HepG2 (cell line): ENCODE data around the gene RNASE7. TPM values are rescaled to one million over a fixed set of nuclear protein-coding genes. Genes with fewer than 3 reads are reported as not detected.

Source experiments
- ARID5B ChIP-seq: IDR thresholded peaks from 2 replicates; pipeline ENCODE4 v1.4.0; 2020; ENCODE audit warnings: mild to moderate bottlenecking, missing genetic modification reagents
- ELF4 ChIP-seq: sonication (generic); formaldehyde crosslinking; IDR thresholded peaks from 2 replicates; pipeline ENCODE4 v1.5.0; 2020; ENCODE audit warnings: missing genetic modification reagents, mild to moderate bottlenecking, moderate library complexity, borderline replicate concordance
- FOXP4 ChIP-seq: sonication (generic); formaldehyde crosslinking; IDR thresholded peaks from 2 replicates; pipeline ENCODE4 v1.4.0; 2020; ENCODE audit warnings: missing genetic modification reagents
- HDAC1 ChIP-seq: sonication (generic); formaldehyde crosslinking; IDR thresholded peaks from 2 replicates; pipeline ENCODE4 v1.5.1; 2020; ENCODE audit warnings: mild to moderate bottlenecking, missing genetic modification reagents
- HNRNPL ChIP-seq: fragments of 200-400 bp; formaldehyde crosslinking; IDR thresholded peaks from 2 replicates; pipeline ENCODE4 v1.6.1; 2017; ENCODE audit warnings: mild to moderate bottlenecking, low read depth, low read length
- IRF9 ChIP-seq: sonication (generic); formaldehyde crosslinking; IDR thresholded peaks from 2 replicates; pipeline ENCODE4 v1.8.0; 2022; ENCODE audit warnings: missing genetic modification reagents, mild to moderate bottlenecking, borderline replicate concordance
- IRX3 ChIP-seq: sonication (generic); formaldehyde crosslinking; IDR thresholded peaks from 2 replicates; pipeline ENCODE4 v1.8.1; 2023; ENCODE audit warnings: mild to moderate bottlenecking, low read depth, missing genetic modification reagents, borderline replicate concordance
- PAF1 ChIP-seq: IDR thresholded peaks from 2 replicates; pipeline ENCODE4 v1.6.1; 2016; ENCODE audit warnings: missing genetic modification reagents, missing compliant biosample characterization
- PLRG1 ChIP-seq: fragments of 450-650 bp; conservative IDR thresholded peaks from 2 replicates; pipeline ENCODE4 v1.6.1; 2016
- POLR2A ChIP-seq, 2 experiments: IDR thresholded peaks; 2 replicates each; pipeline ENCODE4 v1.6.1; 2011; ENCODE audit warnings: low read depth in 2 of 2, low read length in 2 of 2, mild to moderate bottlenecking in 1 of 2, moderate library complexity in 1 of 2; ENCODE audit not compliant: insufficient read depth in 1 of 2
- RXRB ChIP-seq: IDR thresholded peaks from 2 replicates; pipeline ENCODE4 v1.6.1; 2016; ENCODE audit warnings: borderline replicate concordance, missing genetic modification reagents, missing compliant biosample characterization
- SMAD9 ChIP-seq: sonication (generic); formaldehyde crosslinking; IDR thresholded peaks from 2 replicates; pipeline ENCODE4 v1.5.1; 2020; ENCODE audit warnings: mild to moderate bottlenecking, missing genetic modification reagents
- SSRP1 ChIP-seq: IDR thresholded peaks from 2 replicates; pipeline ENCODE4 v1.6.1; 2016; ENCODE audit warnings: control low read depth
- ZBTB44 ChIP-seq: sonication (generic); formaldehyde crosslinking; IDR thresholded peaks from 2 replicates; pipeline ENCODE4 v1.4.0; 2020; ENCODE audit warnings: missing genetic modification reagents
- ZFY ChIP-seq: sonication (generic); formaldehyde crosslinking; IDR thresholded peaks from 2 replicates; pipeline ENCODE4 v1.4.0; 2020; ENCODE audit warnings: missing genetic modification reagents
- ZNF224 ChIP-seq: sonication (generic); formaldehyde crosslinking; IDR thresholded peaks from 2 replicates; pipeline ENCODE4 v1.5.0; 2020; ENCODE audit warnings: mild to moderate bottlenecking, missing genetic modification reagents
- ZNF44 ChIP-seq: sonication (generic); formaldehyde crosslinking; IDR thresholded peaks from 2 replicates; pipeline ENCODE4 v1.5.1; 2020; ENCODE audit warnings: mild to moderate bottlenecking, missing genetic modification reagents
- ZNF501 ChIP-seq: sonication (generic); formaldehyde crosslinking; IDR thresholded peaks from 2 replicates; pipeline ENCODE4 v1.5.1; 2020; ENCODE audit warnings: mild to moderate bottlenecking, moderate library complexity, missing genetic modification reagents
- ZNF773 ChIP-seq: sonication (generic); formaldehyde crosslinking; IDR thresholded peaks from 2 replicates; pipeline ENCODE4 v1.4.0; 2020; ENCODE audit warnings: missing genetic modification reagents, borderline replicate concordance
- ZSCAN25 ChIP-seq: sonication (generic); formaldehyde crosslinking; IDR thresholded peaks from 2 replicates; pipeline ENCODE4 v1.8.0; 2022; ENCODE audit warnings: mild to moderate bottlenecking, missing genetic modification reagents
- polyA plus RNA-seq, 8 experiments: library from polyadenylated mRNA; depleted of rRNA in 3 of 8; stranded (reverse) in 7 of 8; unstranded in 1 of 8; fragments of >200 nt; fragmentation: Illumina TruSeq in 4 of 8; extraction: Trizol in 4 of 8; gene quantifications; 2 replicates each; pipeline versions ENCODE4 v1.2.1 to v1.2.3, GENCODE V29; 2011 to 2016; ENCODE audit warnings: low read depth in 4 of 8, missing spikeins in 1 of 8, mixed read lengths in 1 of 8; ENCODE audit not compliant: insufficient read depth in 1 of 8
- total RNA-seq, 5 experiments: library from RNA; depleted of rRNA; stranded (reverse); fragments of >200 nt; fragmentation: Illumina TruSeq; extraction: Trizol; gene quantifications; 2 replicates each; pipeline ENCODE4 v1.2.3, GENCODE V29; 2016; ENCODE audit warnings: low read depth in 1 of 5
- TF ChIP-seq, protein P1 (sequence below): IDR thresholded peaks from 2 replicates; pipeline ENCODE4 v1.6.1; 2016; ENCODE audit warnings: missing compliant biosample characterization, missing genetic modification reagents, borderline replicate concordance

RNASE7 gene
- total and polyA plus RNA-seq, 2 of the 13 experiments (the other 11 are each of a cell fraction or from before 2014, with no cell fraction given): 0.04 TPM; not detected in 1

- TF ChIP-seq FOXP4 (0 out of 2 replicates have a peak, but pooled peaks have one; percentile 8), IRX3 (CRISPR knock-in tag) (no peak), PLRG1 (no peak), ZNF773 (no peak), RXRB (peak; percentile 78), HNRNPL (no peak), IRF9 (CRISPR knock-in tag) (0 out of 2 replicates have a peak, but pooled peaks have one; percentile 31), ZBTB44 (CRISPR knock-in tag) (no peak), ELF4 (no peak), ZNF501 (CRISPR knock-in tag) (no peak), HDAC1 (CRISPR knock-in tag) (no peak), PAF1 (no peak), SSRP1 (no peak), ZNF224 (CRISPR knock-in tag) (0 out of 2 replicates have a peak, but pooled peaks have one; percentile 66), POLR2A (IDR thresholded peaks at IDR 0.05; ENCODE audit: insufficient read depth in 1 of 2, low read depth in 2 of 2, low read length in 2 of 2) (no peak), ARID5B (CRISPR knock-in tag) (peak; percentile 14; the same call in 1 of the 2 replicates), SMAD9 (no peak), ZNF44 (CRISPR knock-in tag) (no peak), ZSCAN25 (no peak), ZFY (CRISPR knock-in tag) (no peak)
- TF ChIP-seq, protein P1, sequence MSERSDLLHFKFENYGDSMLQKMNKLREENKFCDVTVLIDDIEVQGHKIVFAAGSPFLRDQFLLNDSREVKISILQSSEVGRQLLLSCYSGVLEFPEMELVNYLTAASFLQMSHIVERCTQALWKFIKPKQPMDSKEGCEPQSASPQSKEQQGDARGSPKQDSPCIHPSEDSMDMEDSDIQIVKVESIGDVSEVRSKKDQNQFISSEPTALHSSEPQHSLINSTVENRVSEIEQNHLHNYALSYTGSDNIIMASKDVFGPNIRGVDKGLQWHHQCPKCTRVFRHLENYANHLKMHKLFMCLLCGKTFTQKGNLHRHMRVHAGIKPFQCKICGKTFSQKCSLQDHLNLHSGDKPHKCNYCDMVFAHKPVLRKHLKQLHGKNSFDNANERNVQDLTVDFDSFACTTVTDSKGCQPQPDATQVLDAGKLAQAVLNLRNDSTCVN (CRISPR knock-in tag): no peak
Observed at GRCh38 chr14:21023817-21024584, 18.2 kb upstream of the RNASE7 start (continued).
